Peyer's patch (tissue), 4 donors: ENCODE results near the gene MTMR12.

ENCODE experiments used
- POLR2A ChIP-seq, 2 donors: fragments of 450-650 bp; IDR thresholded peaks; one replicate each; pipeline ENCODE4 v1.5.1; 2017; ENCODE audit warnings: antibody characterized with exemption in 2 of 2, mild to moderate bottlenecking in 2 of 2, moderate library complexity in 2 of 2
- TF ChIP-seq, protein P1 (sequence below), 6 experiments: fragments of 450-650 bp in 4 of 6; fragments of 200-600 bp in 2 of 6; sonication (generic) in 1 of 6; IDR thresholded peaks; one replicate each; pipeline ENCODE4 v1.5.1; 2017 to 2019; ENCODE audit warnings: antibody characterized with exemption in 6 of 6, mild to moderate bottlenecking in 3 of 6, moderate library complexity in 1 of 6

DNA sequence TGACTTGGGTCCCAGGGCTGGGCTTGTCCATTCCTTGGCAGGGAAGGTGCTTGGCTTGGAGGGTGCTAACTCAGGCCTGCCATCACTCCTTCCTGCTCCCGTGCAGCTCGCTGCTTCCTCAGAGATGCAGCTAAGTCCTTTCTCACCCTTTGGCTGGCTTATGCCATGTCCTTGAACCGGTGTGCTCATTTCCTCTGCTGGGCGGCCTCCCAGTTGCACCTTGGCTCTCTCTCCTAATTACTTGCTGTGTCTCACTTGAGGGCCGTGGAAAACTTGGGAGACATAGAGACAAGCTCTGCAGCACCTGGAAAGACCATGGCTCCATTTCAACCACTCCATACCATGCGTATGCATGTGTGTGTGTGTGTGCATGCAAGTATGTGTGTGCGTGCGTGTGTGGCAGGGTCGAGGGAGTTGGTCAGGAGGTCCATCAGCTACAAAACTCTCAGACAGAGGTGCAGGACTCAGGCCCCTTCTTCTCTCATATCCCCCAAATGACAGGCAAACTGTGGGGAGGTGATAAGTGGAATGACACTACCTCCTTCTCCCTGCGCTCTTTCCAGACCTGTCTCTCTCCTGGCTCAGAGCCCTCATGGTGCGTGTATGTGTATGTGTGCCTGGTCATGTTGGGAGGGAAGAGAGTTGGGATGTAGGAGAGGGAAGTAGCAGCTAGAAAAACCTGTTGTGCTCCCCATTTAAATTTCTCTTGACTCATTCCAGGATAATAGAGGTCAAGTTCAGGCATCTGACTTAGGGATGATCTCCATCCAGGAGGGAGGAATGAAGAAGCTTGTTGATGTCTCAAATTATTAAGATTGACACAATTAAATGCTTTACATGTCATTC, 17.6 kb upstream of the MTMR12 start:
- TF ChIP-seq, protein P1, sequence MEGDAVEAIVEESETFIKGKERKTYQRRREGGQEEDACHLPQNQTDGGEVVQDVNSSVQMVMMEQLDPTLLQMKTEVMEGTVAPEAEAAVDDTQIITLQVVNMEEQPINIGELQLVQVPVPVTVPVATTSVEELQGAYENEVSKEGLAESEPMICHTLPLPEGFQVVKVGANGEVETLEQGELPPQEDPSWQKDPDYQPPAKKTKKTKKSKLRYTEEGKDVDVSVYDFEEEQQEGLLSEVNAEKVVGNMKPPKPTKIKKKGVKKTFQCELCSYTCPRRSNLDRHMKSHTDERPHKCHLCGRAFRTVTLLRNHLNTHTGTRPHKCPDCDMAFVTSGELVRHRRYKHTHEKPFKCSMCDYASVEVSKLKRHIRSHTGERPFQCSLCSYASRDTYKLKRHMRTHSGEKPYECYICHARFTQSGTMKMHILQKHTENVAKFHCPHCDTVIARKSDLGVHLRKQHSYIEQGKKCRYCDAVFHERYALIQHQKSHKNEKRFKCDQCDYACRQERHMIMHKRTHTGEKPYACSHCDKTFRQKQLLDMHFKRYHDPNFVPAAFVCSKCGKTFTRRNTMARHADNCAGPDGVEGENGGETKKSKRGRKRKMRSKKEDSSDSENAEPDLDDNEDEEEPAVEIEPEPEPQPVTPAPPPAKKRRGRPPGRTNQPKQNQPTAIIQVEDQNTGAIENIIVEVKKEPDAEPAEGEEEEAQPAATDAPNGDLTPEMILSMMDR (IDR thresholded peaks at IDR 0.05), result no peak
- no peak for TF ChIP-seq POLR2A (IDR thresholded peaks at IDR 0.05)
